K562 (cell line): ENCODE data around the gene BRAP. TPM values are rescaled to one million over a fixed set of nuclear protein-coding genes. Genes with fewer than 3 reads are reported as not detected.

ENCODE experiments used
- ATAC-seq: fragments of 200-7000 bp; cut with Tn5 transposase; 3 replicates; pipeline ENCODE4 v1.9.1; 2020; ENCODE audit warnings: moderate library complexity
- BruUV-seq: library from RNA; stranded (reverse); fragments of 400-500 nt; replicated peaks from 2 replicates; lab custom pipeline; 2021; lab: Mats Ljungman, UMichigan
- CTCF ChIA-PET: fragments of 300-600 bp; formaldehyde crosslinking; extraction: SDS; loops from one replicate; lab custom pipeline; 2021; ENCODE audit warnings: low intra/inter-chr PET ratio; lab: Yijun Ruan, JAX
- POLR2A ChIA-PET: fragments of 300-600, 350-650 bp; sonication (Branson Sonifier 250); formaldehyde crosslinking; extraction: SDS; loops from one replicate; lab custom pipeline; 2021; ENCODE audit warnings: antibody characterized with exemption, inconsistent platforms; lab: Yijun Ruan, JAX
- DNase-seq, 4 experiments: peaks; one replicate each; pipeline versions ENCODE4 v3.0.0 to v3.0.0-alpha.2; 2011 to 2018; ENCODE audit warnings: low spot score in 3 of 4, mixed read lengths in 3 of 4; ENCODE audit errors: extremely low read depth in 1 of 4
- FAIRE-seq: peaks from 2 replicates; lab custom pipeline; 2011; peaks lifted over from hg19 to GRCh38; lab: Jason Lieb, UNC
- H2AFZ ChIP-seq: 2 replicates; pipeline ENCODE4 v1.6.0; 2011; ENCODE audit warnings: low read depth, low read length, control low read depth, inconsistent platforms
- H3K27ac ChIP-seq: fragments of 200-600 bp; 3 replicates; pipeline ENCODE4 v1.8.0; 2011; ENCODE audit warnings: low read depth, mild to moderate bottlenecking, control low read depth, inconsistent platforms, low read length, moderate library complexity, mixed read lengths; ENCODE audit errors: extremely low read depth
- H3K27me3 ChIP-seq, 2 experiments: fragments of 300-600 bp in 1 of 2; 2 replicates in 1 of 2; 3 replicates in 1 of 2; pipeline versions ENCODE4 v1.6.0 to v1.8.0; 2011; ENCODE audit warnings: inconsistent platforms in 2 of 2, low read length in 2 of 2, mild to moderate bottlenecking in 1 of 2, mixed read lengths in 1 of 2, moderate library complexity in 1 of 2; ENCODE audit not compliant: control insufficient read depth in 2 of 2, insufficient read depth in 2 of 2
- H3K36me3 ChIP-seq: fragments of 300-600 bp; 3 replicates; pipeline ENCODE4 v1.8.0; 2011; ENCODE audit warnings: mild to moderate bottlenecking, low read length, inconsistent platforms; ENCODE audit not compliant: control insufficient read depth, insufficient read depth
- H3K4me1 ChIP-seq, 2 experiments: fragments of 200-600 bp in 1 of 2; replicated peaks in 1 of 2; 2 replicates in 1 of 2; 3 replicates in 1 of 2; pipeline versions ENCODE4 v1.5.1 to v1.8.0; 2011; ENCODE audit warnings: inconsistent platforms in 2 of 2, low read length in 2 of 2, mild to moderate bottlenecking in 1 of 2, mixed read lengths in 1 of 2, moderate library complexity in 1 of 2; ENCODE audit not compliant: control insufficient read depth in 2 of 2, insufficient read depth in 2 of 2
- H3K4me2 ChIP-seq: 2 replicates; pipeline ENCODE4 v1.6.1; 2011; ENCODE audit warnings: low read length, control low read depth, inconsistent platforms, mixed read lengths; ENCODE audit not compliant: insufficient read depth
- H3K4me3 ChIP-seq: fragments of 200-600 bp; sonication (generic), shearing (Covaris generic); 2 replicates; pipeline ENCODE4 v1.5.1; 2016; ENCODE audit warnings: control low read depth, inconsistent platforms
- H3K79me2 ChIP-seq: fragments of 200-600 bp; 3 replicates; pipeline ENCODE4 v1.8.0; 2011; ENCODE audit warnings: low read length, inconsistent platforms; ENCODE audit not compliant: control insufficient read depth, insufficient read depth
- H3K9ac ChIP-seq, 2 experiments: 2 replicates each; pipeline versions ENCODE4 v1.6.0 to v1.6.1; 2011; ENCODE audit warnings: low read depth in 2 of 2, low read length in 2 of 2, control low read depth in 1 of 2, inconsistent platforms in 1 of 2, mild to moderate bottlenecking in 1 of 2, mixed read lengths in 1 of 2; ENCODE audit not compliant: insufficient read depth in 1 of 2
- H3K9me1 ChIP-seq: one replicate; pipeline ENCODE4 v1.6.0; 2011; ENCODE audit warnings: inconsistent platforms, mild to moderate bottlenecking, low read length, moderate library complexity; ENCODE audit not compliant: control insufficient read depth, insufficient read depth
- H3K9me3 ChIP-seq: replicated peaks from 2 replicates; pipeline ENCODE4 v1.5.1; 2011; ENCODE audit warnings: low read depth, low read length, inconsistent platforms; ENCODE audit not compliant: control insufficient read depth, insufficient read depth
- H4K20me1 ChIP-seq: replicated peaks from 2 replicates; pipeline ENCODE4 v1.6.1; 2011; ENCODE audit warnings: low read length, inconsistent platforms, mixed read lengths; ENCODE audit not compliant: control insufficient read depth, insufficient read depth
- CCNT2 ChIP-seq: IDR thresholded peaks from 2 replicates; pipeline ENCODE4 v1.6.1; 2011; ENCODE audit warnings: borderline replicate concordance, low read depth, mild to moderate bottlenecking, moderate library complexity, mixed read lengths, low read length; ENCODE audit not compliant: insufficient read length; ENCODE audit errors: extremely low read depth
- DIDO1 ChIP-seq: fragments of 450-650 bp; IDR thresholded peaks from 2 replicates; pipeline ENCODE4 v1.6.1; 2016; ENCODE audit warnings: low read depth, missing biosample characterization, missing genetic modification characterization
- ETV5 ChIP-seq: sonication (generic); formaldehyde crosslinking; IDR thresholded peaks from 2 replicates; pipeline ENCODE4 v1.4.0; 2020; ENCODE audit warnings: low read depth, mild to moderate bottlenecking, missing genetic modification reagents
- FOXJ2 ChIP-seq: fragments of 200-800 bp; sonication (Bioruptor generic); IDR thresholded peaks from 2 replicates; pipeline ENCODE4 v1.6.1; 2016; ENCODE audit warnings: missing genetic modification characterization, missing compliant biosample characterization
- HDAC3 ChIP-seq: fragments of 450-650 bp; IDR thresholded peaks from 2 replicates; pipeline ENCODE4 v1.6.1; 2018; ENCODE audit warnings: borderline replicate concordance, mild to moderate bottlenecking, moderate library complexity; ENCODE audit not compliant: partially characterized antibody
- MXI1 ChIP-seq: IDR thresholded peaks from 2 replicates; pipeline ENCODE4 v1.6.1; 2011; ENCODE audit warnings: low read depth, mild to moderate bottlenecking, improper control_type of control experiment, low read length
- NBN ChIP-seq: fragments of 450-650 bp; IDR thresholded peaks from 2 replicates; pipeline ENCODE4 v1.6.1; 2016; ENCODE audit warnings: low read depth, mild to moderate bottlenecking
- NCOA4 ChIP-seq: fragments of 450-650 bp; IDR thresholded peaks from 2 replicates; pipeline ENCODE4 v1.6.1; 2018; ENCODE audit warnings: mild to moderate bottlenecking; ENCODE audit not compliant: partially characterized antibody
- NFE2L1 ChIP-seq: fragments of 450-650 bp; IDR thresholded peaks from 2 replicates; pipeline ENCODE4 v1.6.1; 2016; ENCODE audit warnings: missing genetic modification characterization, low read depth, mild to moderate bottlenecking, missing compliant biosample characterization, moderate library complexity, borderline replicate concordance
- POLR3A ChIP-seq: IDR thresholded peaks from 2 replicates; pipeline ENCODE4 v1.6.1; 2011; ENCODE audit warnings: borderline replicate concordance, mild to moderate bottlenecking, moderate library complexity; ENCODE audit not compliant: insufficient read length, insufficient read depth; ENCODE audit errors: extremely low read depth
- RFX5 ChIP-seq: IDR thresholded peaks from 2 replicates; pipeline ENCODE4 v1.6.1; 2011; ENCODE audit warnings: low read depth, mild to moderate bottlenecking, improper control_type of control experiment, low read length
- SIX5 ChIP-seq, 2 experiments: IDR thresholded peaks; 2 replicates each; pipeline ENCODE4 v1.6.1; 2011; ENCODE audit warnings: low read length in 2 of 2, borderline replicate concordance in 1 of 2, low read depth in 1 of 2, mild to moderate bottlenecking in 1 of 2, moderate library complexity in 1 of 2; ENCODE audit not compliant: insufficient read depth in 1 of 2
- SMAD1 ChIP-seq: fragments of 150-350 bp; IDR thresholded peaks from 2 replicates; pipeline ENCODE4 v1.6.1; 2014; ENCODE audit warnings: low read length, low read depth; ENCODE audit not compliant: partially characterized antibody
- TAF9B ChIP-seq: fragments of 450-650 bp; IDR thresholded peaks from 2 replicates; pipeline ENCODE4 v1.6.1; 2018; ENCODE audit warnings: mild to moderate bottlenecking; ENCODE audit not compliant: partially characterized antibody
- TARDBP ChIP-seq: fragments of 450-650 bp; IDR thresholded peaks from 2 replicates; pipeline ENCODE4 v1.6.1; 2016
- TCF3 ChIP-seq: sonication (generic); formaldehyde crosslinking; IDR thresholded peaks from 2 replicates; pipeline ENCODE4 v1.4.0; 2020; ENCODE audit warnings: mild to moderate bottlenecking, missing genetic modification reagents
- TEAD1 ChIP-seq, 2 experiments: fragments of 450-650 bp in 1 of 2; sonication (generic) in 1 of 2; formaldehyde crosslinking; IDR thresholded peaks; 2 replicates each; pipeline versions ENCODE4 v1.4.0 to v1.8.0; 2020 to 2022; ENCODE audit warnings: mild to moderate bottlenecking in 2 of 2, missing genetic modification reagents in 1 of 2
- TRIM24 ChIP-seq, 2 experiments: fragments of 450-650 bp; IDR thresholded peaks; 2 replicates each; pipeline ENCODE4 v1.6.1; 2016
- ZNF354B ChIP-seq: fragments of 250-450 bp; sonication (Bioruptor Pico); IDR thresholded peaks from 2 replicates; pipeline ENCODE4 v1.4.0; 2020
- ZNF431 ChIP-seq: sonication (generic); formaldehyde crosslinking; IDR thresholded peaks from 2 replicates; pipeline ENCODE4 v1.8.0; 2022; ENCODE audit warnings: mild to moderate bottlenecking, missing genetic modification reagents
- ZNF77 ChIP-seq: fragments of 250-450 bp; sonication (Bioruptor Pico); IDR thresholded peaks from 2 replicates; pipeline ENCODE4 v1.5.0; 2020
- WGBS: fragments of 100-300 bp; shearing (Covaris generic); methylation state at CpG from one replicate; pipeline ENCODE4 v1.1.6; 2016; ENCODE audit warnings: low coverage, mixed read lengths; ENCODE audit not compliant: insufficient coverage; ENCODE audit errors: missing lambda C conversion rate; 5-methylcytosine and 5-hydroxymethylcytosine counted together
- in situ Hi-C: fragments of 300-500 bp; cut with MboI; formaldehyde crosslinking; loops from 4 replicates; pipeline ENCODE4 v1.15.0; 2018; ENCODE audit warnings: inconsistent platforms, mixed read lengths
- intact Hi-C: fragments of 100-400 bp; cut with micrococcal nuclease; formaldehyde crosslinking; loops from 2 replicates; pipeline ENCODE4 v1.14.2; 2022
- polyA plus RNA-seq, 8 experiments: library from polyadenylated mRNA; depleted of rRNA in 4 of 8; stranded (reverse) in 5 of 8; unstranded in 3 of 8; fragments of >200 nt; fragmentation: Nextera tagmentation in 2 of 8; fragmentation: Illumina TruSeq in 1 of 8; extraction: Ambion mirVana in 2 of 8; extraction: Trizol in 1 of 8; gene quantifications; 2 replicates each; pipeline versions ENCODE4 v1.2.1 to v1.2.3, GENCODE V29; 2011 to 2014; ENCODE audit warnings: inconsistent platforms in 1 of 8, missing spikeins in 1 of 8
- total RNA-seq, 7 experiments: library from RNA; depleted of rRNA in 6 of 7; stranded (reverse); fragments of >200 nt in 6 of 7; fragmentation: Illumina TruSeq in 2 of 7; extraction: Trizol in 2 of 7; gene quantifications; 2 replicates each; pipeline versions ENCODE4 v1.2.1 to v1.2.3, GENCODE V29; 2011 to 2021; ENCODE audit warnings: low replicate concordance in 1 of 7
- TF ChIP-seq, protein P1 (sequence below): fragments of 250-450 bp; sonication (Bioruptor Pico); IDR thresholded peaks from 2 replicates; pipeline ENCODE4 v1.8.0; 2021; ENCODE audit warnings: moderate library complexity, mild to moderate bottlenecking, inconsistent platforms
- TF ChIP-seq, protein P2 (sequence below): sonication (generic); formaldehyde crosslinking; IDR thresholded peaks from 2 replicates; pipeline ENCODE4 v1.5.0; 2020; ENCODE audit warnings: missing genetic modification reagents

BRAP gene
- total and polyA plus RNA-seq, 9 of the 15 experiments (the other 6 are each of a cell fraction or from before 2014, with no cell fraction given): 2.2 to 32.6 (median 27.5) TPM

DNA sequence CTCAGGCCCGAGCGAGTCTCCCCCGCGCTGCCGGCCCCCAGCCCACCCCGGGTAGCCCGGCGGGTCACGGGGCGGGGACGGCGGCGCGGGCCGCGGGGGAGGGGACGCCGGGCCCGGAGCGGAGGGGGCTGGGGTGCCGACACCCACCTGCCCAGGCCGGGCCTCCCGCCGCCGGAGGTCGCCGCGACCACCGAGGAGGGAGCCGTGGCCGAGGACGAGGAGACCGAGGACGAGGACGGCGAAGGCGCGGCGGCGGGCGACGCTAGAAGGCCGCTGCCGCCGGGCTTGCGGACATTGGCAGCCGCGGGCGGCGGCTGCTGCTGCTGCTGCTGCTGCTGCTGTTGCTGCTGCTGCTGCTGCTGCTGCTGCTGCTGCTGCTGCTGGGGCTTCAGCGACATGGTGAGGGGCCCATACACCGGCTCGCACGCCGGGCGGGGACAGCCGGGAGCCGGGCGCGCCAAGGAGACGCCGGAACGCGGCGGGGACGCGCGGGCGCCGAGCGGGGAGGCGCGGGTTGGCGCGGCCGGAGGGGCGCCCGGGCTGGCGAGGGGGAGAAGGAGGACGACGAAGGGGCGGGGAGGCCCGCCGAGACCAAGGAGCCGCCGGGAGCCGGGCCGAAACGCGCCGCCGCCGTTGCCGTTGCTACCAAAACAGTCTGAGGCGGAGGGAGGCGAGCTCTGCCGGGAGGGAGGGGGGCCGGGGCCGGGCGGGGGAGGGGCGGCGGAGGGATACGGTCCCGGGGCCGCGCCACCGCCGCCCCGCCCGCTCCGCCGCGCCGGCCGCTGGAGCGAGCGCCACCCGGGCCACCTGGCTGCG is 86.9 kb downstream of the BRAP start, which contains the start of gene ATXN2:
TSS of gene ATXN2 (minus strand) at position 679 of the 816 bp plus-strand sequence. CDS start at position 398, 281 bp downstream.
- Histone ChIP-seq H3K27me3 (no peaks in the 10 kb centered on the region), H3K9ac (peak within 1 kb of the TSS; percentile 86 to 98), H3K9me3 (no peaks in the 10 kb centered on the region), H2AFZ (peak within 1 kb of the TSS; percentile 91), H3K79me2 (peaks cover 64% of the 10 kb centered on the region), H3K36me3 (peaks cover 12% of the 10 kb centered on the region; the same call in 1 of the 3 replicates), H3K4me3 (peak within 1 kb of the TSS; percentile 96), H3K9me1 (no peaks in the 10 kb centered on the region), H3K4me2 (peak within 1 kb of the TSS; percentile 96), H4K20me1 (peaks cover 31% of the 10 kb centered on the region), H3K4me1 (peaks cover 0 to 30% of the 10 kb centered on the region in 2 experiments; a peak in 4 of 5 replicates), H3K27ac (peak within 1 kb of the TSS; percentile 99)
- POLR2A ChIA-PET: interaction anchor here (0.6 to 0.7 kb wide), 3 partner anchors 36 to 102 kb away, joined by 3 to 4 read pairs (median 4); no protein-coding TSS in a partner anchor
- intact Hi-C loops (loop anchor here (1.0 to 5.0 kb wide), 2 partner anchors 37 to 192 kb away; partner anchors contain the start of gene SH2B3), in situ Hi-C loops (no loop called here)
- CTCF ChIA-PET: no interaction called here
- WGBS: 1% methylated on average over 58 of the region's 119 CpGs
- FAIRE-seq (no peak), ATAC-seq (peak; percentile 12), DNase-seq (peak; percentile 81 to 94 (median 89))
- no TSS peak for BruUV-seq
- TF ChIP-seq NBN: no peak
- TF ChIP-seq SMAD1: no peak
- TF ChIP-seq ZNF77: no peak
- no peak for TF ChIP-seq MXI1
- no peak for TF ChIP-seq ZNF431 (CRISPR knock-in tag)
- TF ChIP-seq HDAC3: no peak
- no peak for TF ChIP-seq ZNF354B
- TF ChIP-seq DIDO1 (tag): no peak
- TF ChIP-seq TRIM24 (IDR thresholded peaks at IDR 0.05): no peak
- TF ChIP-seq, protein P1, sequence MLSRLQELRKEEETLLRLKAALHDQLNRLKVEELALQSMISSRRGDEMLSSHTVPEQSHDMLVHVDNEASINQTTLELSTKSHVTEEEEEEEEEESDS: no peak
- no peak for TF ChIP-seq POLR3A
- TF ChIP-seq TAF9B: no peak
- no peak for TF ChIP-seq NFE2L1 (tag)
- no peak; a peak in 1 of 4 replicates for TF ChIP-seq TEAD1 (CRISPR knock-in tag; IDR thresholded peaks at IDR 0.05)
- TF ChIP-seq NCOA4: no peak
- TF ChIP-seq SIX5 (IDR thresholded peaks at IDR 0.05; ENCODE audit: borderline replicate concordance in 1 of 2, insufficient read depth in 1 of 2, low read depth in 1 of 2, low read length in 2 of 2): no peak
- no peak for TF ChIP-seq RFX5
- TF ChIP-seq, protein P2, sequence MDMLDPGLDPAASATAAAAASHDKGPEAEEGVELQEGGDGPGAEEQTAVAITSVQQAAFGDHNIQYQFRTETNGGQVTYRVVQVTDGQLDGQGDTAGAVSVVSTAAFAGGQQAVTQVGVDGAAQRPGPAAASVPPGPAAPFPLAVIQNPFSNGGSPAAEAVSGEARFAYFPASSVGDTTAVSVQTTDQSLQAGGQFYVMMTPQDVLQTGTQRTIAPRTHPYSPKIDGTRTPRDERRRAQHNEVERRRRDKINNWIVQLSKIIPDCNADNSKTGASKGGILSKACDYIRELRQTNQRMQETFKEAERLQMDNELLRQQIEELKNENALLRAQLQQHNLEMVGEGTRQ (CRISPR knock-in tag): no peak
- TF ChIP-seq TCF3 (CRISPR knock-in tag): no peak
- no peak for TF ChIP-seq TARDBP
- TF ChIP-seq FOXJ2 (tag): no peak
- TF ChIP-seq ETV5: no peak
- TF ChIP-seq CCNT2: peak; percentile 10
